RCC 7860 (cell line): Measurements from ENCODE around the gene SLC29A1.

ENCODE experiments used
- DNase-seq: peaks from one replicate; pipeline ENCODE4 v3.0.0-alpha.2; 2015; ENCODE audit warnings: low spot score
- FAIRE-seq: peaks from 2 replicates; lab custom pipeline; 2012; peaks lifted over from hg19 to GRCh38; lab: Jason Lieb, UNC

The SLC29A1 gene

GRCh38 chr6:44264154-44265006, 41.0 kb downstream of the SLC29A1 start:
- DNase-seq (no peak), FAIRE-seq (no peak)

- peak; percentile 86 for DNase-seq
- no peak for FAIRE-seq
These were observed 41.8 kb downstream of the SLC29A1 start, which contains the start of gene NFKBIE for GRCh38 chr6:44265007-44265721. Gene NFKBIE (minus strand): TSS chr6:44265551. CDS start chr6:44265346, 205 bp downstream.

GRCh38 chr6:44265722-44266233, 42.4 kb downstream of the SLC29A1 start:
- peak; percentile 38 for FAIRE-seq

GRCh38 chr6:44266347-44266746, 43.0 kb downstream of the SLC29A1 start:
- DNase-seq = no peak
- FAIRE-seq = no peak

More at GRCh38 chr6:44265722-44266233, 42.4 kb downstream of the SLC29A1 start:
- DNase-seq = no peak

- FAIRE-seq (no peak), DNase-seq (no peak)
These were observed 43.9 kb downstream of the SLC29A1 start for GRCh38 chr6:44267252-44267651.

- FAIRE-seq = no peak
- no peak for DNase-seq
These were observed 44.8 kb downstream of the SLC29A1 start for GRCh38 chr6:44268095-44268628.

GRCh38 chr6:44269178-44269920, 46.0 kb downstream of the SLC29A1 start:
- DNase-seq (no peak), FAIRE-seq (no peak)

- FAIRE-seq = no peak
- DNase-seq = no peak
These were observed 46.6 kb downstream of the SLC29A1 start, which contains the start of gene TMEM151B for GRCh38 chr6:44269921-44270525. Gene TMEM151B (plus strand): TSS chr6:44270450. CDS start chr6:44270743, 293 bp downstream.

GRCh38 chr6:44270526-44271405, 47.4 kb downstream of the SLC29A1 start:
- FAIRE-seq (no peak), DNase-seq (no peak)

- no peak for DNase-seq
- no peak for FAIRE-seq
These were observed 48.0 kb downstream of the SLC29A1 start for GRCh38 chr6:44271406-44271723.

GRCh38 chr6:44271914-44272313, 48.5 kb downstream of the SLC29A1 start:
- FAIRE-seq = no peak
- no peak for DNase-seq

GRCh38 chr6:44272529-44272928, 49.1 kb downstream of the SLC29A1 start:
- FAIRE-seq (no peak), DNase-seq (no peak)

- FAIRE-seq (no peak), DNase-seq (no peak)
These were observed 49.7 kb downstream of the SLC29A1 start for GRCh38 chr6:44272999-44273566.

- no peak for DNase-seq
- no peak for FAIRE-seq
These were observed 50.2 kb downstream of the SLC29A1 start for GRCh38 chr6:44273617-44274016.

- FAIRE-seq (no peak), DNase-seq (no peak)
These were observed 51.9 kb downstream of the SLC29A1 start for GRCh38 chr6:44275271-44275748.

- FAIRE-seq (no peak), DNase-seq (no peak)
These were observed 52.6 kb downstream of the SLC29A1 start for GRCh38 chr6:44275749-44276648.

- FAIRE-seq = no peak
These were observed 53.6 kb downstream of the SLC29A1 start for GRCh38 chr6:44276667-44277640.

More at GRCh38 chr6:44276667-44277640, 53.6 kb downstream of the SLC29A1 start:
- no peak for DNase-seq
